Adipocyte (in vitro differentiated cells): Measurements from ENCODE around the gene KRT1.

Experiments used
- DNase-seq: peaks from one replicate; pipeline ENCODE4 v3.0.0-alpha.2; 2015; ENCODE audit warnings: low read depth
- H3K27me3 ChIP-seq: replicated peaks from 2 replicates; pipeline ENCODE4 v1.7.0; 2013; ENCODE audit warnings: mild to moderate bottlenecking, low read length, moderate library complexity; ENCODE audit not compliant: control insufficient read depth, insufficient read depth
- H3K36me3 ChIP-seq: 2 replicates; pipeline ENCODE4 v1.7.0; 2013; ENCODE audit warnings: low read length, mild to moderate bottlenecking, moderate library complexity; ENCODE audit not compliant: control insufficient read depth, insufficient read depth, severe bottlenecking
- H3K4me1 ChIP-seq: 2 replicates; pipeline ENCODE4 v1.7.0; 2013; ENCODE audit warnings: mild to moderate bottlenecking, low read length, moderate library complexity; ENCODE audit not compliant: control insufficient read depth, insufficient read depth
- H3K4me3 ChIP-seq: 2 replicates; pipeline ENCODE4 v1.7.0; 2013; ENCODE audit warnings: mild to moderate bottlenecking, low read length, moderate library complexity
- H3K9ac ChIP-seq: 2 replicates; pipeline ENCODE4 v1.7.0; 2013; ENCODE audit warnings: mild to moderate bottlenecking, low read length, moderate library complexity
- H3K9me3 ChIP-seq: 2 replicates; pipeline ENCODE4 v1.7.0; 2013; ENCODE audit warnings: mild to moderate bottlenecking, low read length, moderate library complexity; ENCODE audit not compliant: control insufficient read depth

The KRT1 gene

GRCh38 chr12:52633383-52633782 lies 46.8 kb downstream of the KRT1 start:
- Histone ChIP-seq H3K9me3 (no peaks in the 10 kb centered on the region), H3K36me3 (no peaks in the 10 kb centered on the region), H3K9ac (no peak overlapping the region), H3K4me1 (peaks cover 4% of the 10 kb centered on the region), H3K4me3 (no peak overlapping the region), H3K27me3 (peaks cover 71% of the 10 kb centered on the region)
- no peak for DNase-seq

GRCh38 chr12:52632656-52633055 lies 47.6 kb downstream of the KRT1 start:
- H3K9ac ChIP-seq: no peak overlapping the region
- DNase-seq: no peak
- no peaks in the 10 kb centered on the region for H3K36me3 ChIP-seq
- no peaks in the 10 kb centered on the region for H3K9me3 ChIP-seq
- peaks cover 73% of the 10 kb centered on the region for H3K27me3 ChIP-seq
- H3K4me3 ChIP-seq: no peak overlapping the region
- H3K4me1 ChIP-seq: peaks cover 4% of the 10 kb centered on the region

GRCh38 chr12:52631676-52632459 lies 48.3 kb downstream of the KRT1 start:
- Histone ChIP-seq H3K4me1 (peaks cover 2% of the 10 kb centered on the region), H3K4me3 (no peak overlapping the region), H3K27me3 (peaks cover 81% of the 10 kb centered on the region), H3K9ac (no peak overlapping the region), H3K36me3 (no peaks in the 10 kb centered on the region), H3K9me3 (no peaks in the 10 kb centered on the region)
- DNase-seq: no peak

GRCh38 chr12:52631264-52631663 lies 48.9 kb downstream of the KRT1 start:
- no peak overlapping the region for H3K9ac ChIP-seq
- no peaks in the 10 kb centered on the region for H3K4me1 ChIP-seq
- peaks cover 87% of the 10 kb centered on the region for H3K27me3 ChIP-seq

GRCh38 chr12:52630599-52631200 lies 49.5 kb downstream of the KRT1 start:
- peaks cover 88% of the 10 kb centered on the region for H3K27me3 ChIP-seq
- no peak for DNase-seq

More at GRCh38 chr12:52631264-52631663, 48.9 kb downstream of the KRT1 start:
- no peaks in the 10 kb centered on the region for H3K36me3 ChIP-seq
- DNase-seq: no peak
- H3K4me3 ChIP-seq: no peak overlapping the region
- no peaks in the 10 kb centered on the region for H3K9me3 ChIP-seq

GRCh38 chr12:52630008-52630500 lies 50.2 kb downstream of the KRT1 start:
- H3K27me3 ChIP-seq: peaks cover 89% of the 10 kb centered on the region

More at GRCh38 chr12:52630599-52631200, 49.5 kb downstream of the KRT1 start:
- H3K4me1 ChIP-seq: no peaks in the 10 kb centered on the region
- no peaks in the 10 kb centered on the region for H3K9me3 ChIP-seq
- H3K36me3 ChIP-seq: no peaks in the 10 kb centered on the region
- no peak overlapping the region for H3K4me3 ChIP-seq
- H3K9ac ChIP-seq: no peak overlapping the region

GRCh38 chr12:52629281-52630007 lies 50.8 kb downstream of the KRT1 start:
- H3K9ac ChIP-seq: no peak overlapping the region
- H3K4me3 ChIP-seq: no peak overlapping the region
- peaks cover 2% of the 10 kb centered on the region for H3K9me3 ChIP-seq
- peaks cover 87% of the 10 kb centered on the region for H3K27me3 ChIP-seq
- no peak for DNase-seq
- H3K4me1 ChIP-seq: no peaks in the 10 kb centered on the region
- H3K36me3 ChIP-seq: no peaks in the 10 kb centered on the region

More at GRCh38 chr12:52630008-52630500, 50.2 kb downstream of the KRT1 start:
- Histone ChIP-seq H3K4me3 (no peak overlapping the region), H3K9me3 (no peaks in the 10 kb centered on the region), H3K36me3 (no peaks in the 10 kb centered on the region), H3K9ac (no peak overlapping the region), H3K4me1 (no peaks in the 10 kb centered on the region)
- DNase-seq: no peak

GRCh38 chr12:52628841-52629240 lies 51.4 kb downstream of the KRT1 start:
- Histone ChIP-seq H3K4me1 (no peaks in the 10 kb centered on the region), H3K36me3 (no peaks in the 10 kb centered on the region), H3K27me3 (peaks cover 84% of the 10 kb centered on the region), H3K9ac (no peak overlapping the region), H3K4me3 (no peak overlapping the region), H3K9me3 (peaks cover 8% of the 10 kb centered on the region)
- no peak for DNase-seq

- no peaks in the 10 kb centered on the region for H3K36me3 ChIP-seq
- peaks cover 77% of the 10 kb centered on the region for H3K27me3 ChIP-seq
- DNase-seq: no peak
- H3K4me1 ChIP-seq: no peaks in the 10 kb centered on the region
- no peak overlapping the region for H3K4me3 ChIP-seq
- peaks cover 13% of the 10 kb centered on the region for H3K9me3 ChIP-seq
- H3K9ac ChIP-seq: no peak overlapping the region
These were observed 52.1 kb downstream of the KRT1 start for GRCh38 chr12:52628111-52628507.

GRCh38 chr12:52627395-52628110 lies 52.7 kb downstream of the KRT1 start:
- no peak for DNase-seq
- no peaks in the 10 kb centered on the region for H3K4me1 ChIP-seq
- H3K9ac ChIP-seq: no peak overlapping the region
- no peak overlapping the region for H3K4me3 ChIP-seq
- peaks cover 72% of the 10 kb centered on the region for H3K27me3 ChIP-seq
- H3K36me3 ChIP-seq: no peaks in the 10 kb centered on the region
- H3K9me3 ChIP-seq: peaks cover 17% of the 10 kb centered on the region
